ENCODE results near the gene SLC25A36.

DNA sequence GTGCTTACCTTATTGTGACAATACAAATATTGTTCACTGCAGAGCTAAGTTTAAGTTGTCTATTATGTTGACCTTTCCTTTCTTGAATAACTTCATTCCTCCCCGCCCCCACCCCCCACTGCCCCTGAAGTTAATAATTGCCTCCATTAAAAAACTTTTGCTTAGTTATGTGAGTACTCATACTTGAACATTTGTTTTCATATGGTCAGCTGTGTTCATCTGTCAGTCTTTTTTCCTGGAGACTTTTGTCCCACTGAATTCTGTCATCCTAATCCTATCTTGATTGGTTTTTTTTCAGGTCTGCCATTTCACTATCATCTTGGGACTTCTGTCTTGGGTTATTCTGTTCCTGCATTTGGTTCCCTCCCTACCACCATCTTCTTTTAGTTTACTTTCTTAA lies 8.5 kb downstream of the SLC25A36 start:
- TF ChIP-seq JUND (IDR thresholded peaks at IDR 0.05) (no peak), GABPA (IDR thresholded peaks at IDR 0.05; ENCODE audit: low read depth) (no peak), CHD2 (IDR thresholded peaks at IDR 0.05; ENCODE audit: low read length, partially characterized antibody) (no peak)
- TF ChIP-seq, protein P1, sequence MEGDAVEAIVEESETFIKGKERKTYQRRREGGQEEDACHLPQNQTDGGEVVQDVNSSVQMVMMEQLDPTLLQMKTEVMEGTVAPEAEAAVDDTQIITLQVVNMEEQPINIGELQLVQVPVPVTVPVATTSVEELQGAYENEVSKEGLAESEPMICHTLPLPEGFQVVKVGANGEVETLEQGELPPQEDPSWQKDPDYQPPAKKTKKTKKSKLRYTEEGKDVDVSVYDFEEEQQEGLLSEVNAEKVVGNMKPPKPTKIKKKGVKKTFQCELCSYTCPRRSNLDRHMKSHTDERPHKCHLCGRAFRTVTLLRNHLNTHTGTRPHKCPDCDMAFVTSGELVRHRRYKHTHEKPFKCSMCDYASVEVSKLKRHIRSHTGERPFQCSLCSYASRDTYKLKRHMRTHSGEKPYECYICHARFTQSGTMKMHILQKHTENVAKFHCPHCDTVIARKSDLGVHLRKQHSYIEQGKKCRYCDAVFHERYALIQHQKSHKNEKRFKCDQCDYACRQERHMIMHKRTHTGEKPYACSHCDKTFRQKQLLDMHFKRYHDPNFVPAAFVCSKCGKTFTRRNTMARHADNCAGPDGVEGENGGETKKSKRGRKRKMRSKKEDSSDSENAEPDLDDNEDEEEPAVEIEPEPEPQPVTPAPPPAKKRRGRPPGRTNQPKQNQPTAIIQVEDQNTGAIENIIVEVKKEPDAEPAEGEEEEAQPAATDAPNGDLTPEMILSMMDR (IDR thresholded peaks at IDR 0.05) = no peak

Measured in SK-N-SH (cell line).